DND-41 (cell line): ENCODE results near the gene RIBC1.
A peak's percentile ranks its signal among the peaks of the same experiment; 100 is the strongest.
"Not testable (repeated sequence)": the region's sequence is repeated elsewhere in the genome, so short reads cannot be mapped to it uniquely, and the experiment has no call there.

Experiments
- ATAC-seq: fragments of 200-7000 bp; cut with Tn5 transposase; 3 replicates; pipeline ENCODE4 v1.9.1; 2021; ENCODE audit warnings: low read depth; ENCODE audit not compliant: insufficient read depth
- DNase-seq: peaks from one replicate; pipeline ENCODE4 v3.0.0-alpha.2; 2020
- H2AFZ ChIP-seq: 2 replicates; pipeline ENCODE4 v1.6.0; 2012; ENCODE audit warnings: low read depth, low read length
- H3K27ac ChIP-seq: 2 replicates; pipeline ENCODE4 v1.5.1; 2012; ENCODE audit warnings: low read length, inconsistent platforms
- H3K27me3 ChIP-seq: fragments of 200-600 bp; sonication (generic); 2 replicates; pipeline ENCODE4 v1.6.0; 2012; ENCODE audit warnings: low read length, mild to moderate bottlenecking, inconsistent platforms; ENCODE audit not compliant: insufficient read depth, poor library complexity
- H3K36me3 ChIP-seq: 2 replicates; pipeline ENCODE4 v1.5.1; 2012; ENCODE audit warnings: low read length, inconsistent platforms; ENCODE audit not compliant: insufficient read depth
- H3K4me1 ChIP-seq: 2 replicates; pipeline ENCODE4 v1.5.1; 2012; ENCODE audit warnings: mild to moderate bottlenecking, low read length; ENCODE audit not compliant: insufficient read depth
- H3K4me2 ChIP-seq: 2 replicates; pipeline ENCODE4 v1.6.0; 2012; ENCODE audit warnings: mild to moderate bottlenecking, moderate library complexity, low read length, inconsistent platforms; ENCODE audit not compliant: insufficient read depth
- H3K4me3 ChIP-seq, 2 experiments: fragments of 200-600 bp in 1 of 2; shearing (Covaris generic) in 1 of 2; 2 replicates each; pipeline ENCODE4 v1.5.1; 2012 to 2016; ENCODE audit warnings: inconsistent platforms in 2 of 2, low read length in 2 of 2, mild to moderate bottlenecking in 2 of 2, low read depth in 1 of 2, moderate library complexity in 1 of 2
- H3K79me2 ChIP-seq: 2 replicates; pipeline ENCODE4 v1.6.0; 2012; ENCODE audit warnings: low read length, inconsistent platforms; ENCODE audit not compliant: insufficient read depth
- H3K9ac ChIP-seq: 2 replicates; pipeline ENCODE4 v1.6.0; 2012; ENCODE audit warnings: low read depth, mild to moderate bottlenecking, inconsistent platforms, low read length, moderate library complexity
- H3K9me3 ChIP-seq: 2 replicates; pipeline ENCODE4 v1.5.1; 2012; ENCODE audit warnings: low read length, moderate library complexity, mild to moderate bottlenecking, inconsistent platforms; ENCODE audit not compliant: insufficient read depth, severe bottlenecking
- H4K20me1 ChIP-seq: 2 replicates; pipeline ENCODE4 v1.6.0; 2012; ENCODE audit warnings: low read length; ENCODE audit not compliant: insufficient read depth
- CTCF ChIP-seq: IDR thresholded peaks from 2 replicates; pipeline ENCODE4 v1.5.1; 2012; ENCODE audit warnings: borderline replicate concordance, low read length, moderate library complexity, mild to moderate bottlenecking; ENCODE audit not compliant: poor library complexity, severe bottlenecking; ENCODE audit errors: extremely low read depth
- EZH2 ChIP-seq: IDR thresholded peaks from 3 replicates; pipeline ENCODE4 v1.6.1; 2012; ENCODE audit warnings: borderline replicate concordance, low read depth, mild to moderate bottlenecking, moderate library complexity, low read length, inconsistent platforms; ENCODE audit not compliant: severe bottlenecking

RIBC1 gene

GRCh38 chrX:53398216-53398615, 24.5 kb upstream of the RIBC1 start:
- Histone ChIP-seq H3K79me2 (no peaks in the 10 kb centered on the region), H3K4me3 (no peak overlapping the region), H3K9me3 (no peaks in the 10 kb centered on the region), H3K9ac (no peak overlapping the region), H2AFZ (no peak overlapping the region), H3K4me1 (no peaks in the 10 kb centered on the region), H3K4me2 (no peak overlapping the region), H4K20me1 (no peaks in the 10 kb centered on the region), H3K27me3 (no peaks in the 10 kb centered on the region), H3K36me3 (peaks cover 78% of the 10 kb centered on the region), H3K27ac (no peak overlapping the region)
- TF ChIP-seq EZH2: no peak
- TF ChIP-seq CTCF: no peak
- no peak for ATAC-seq
- no peak for DNase-seq

- ATAC-seq: no peak
- Histone ChIP-seq H3K27ac (no peak overlapping the region), H3K36me3 (peaks cover 89% of the 10 kb centered on the region), H3K9ac (no peak overlapping the region), H4K20me1 (no peaks in the 10 kb centered on the region), H3K4me2 (no peak overlapping the region), H2AFZ (no peak overlapping the region), H3K4me1 (no peaks in the 10 kb centered on the region), H3K4me3 (no peak overlapping the region), H3K27me3 (no peaks in the 10 kb centered on the region), H3K79me2 (no peaks in the 10 kb centered on the region), H3K9me3 (no peaks in the 10 kb centered on the region)
- TF ChIP-seq EZH2 (no peak), CTCF (no peak)
- no peak for DNase-seq
Observed at GRCh38 chrX:53403535-53403934, 19.1 kb upstream of the RIBC1 start.

- H3K36me3 ChIP-seq: peaks cover 73% of the 10 kb centered on the region
- H4K20me1 ChIP-seq: peaks cover 33% of the 10 kb centered on the region
- H3K27me3 ChIP-seq: no peaks in the 10 kb centered on the region
- peaks cover 40% of the 10 kb centered on the region for H3K79me2 ChIP-seq
- no peak overlapping the region for H2AFZ ChIP-seq
- ATAC-seq (no peak), DNase-seq (no peak)
- H3K4me1 ChIP-seq: no peaks in the 10 kb centered on the region; the same call in 1 of the 2 replicates
- no peak overlapping the region for H3K4me2 ChIP-seq
- H3K4me3 ChIP-seq: no peak overlapping the region
- H3K9ac ChIP-seq: no peak overlapping the region
- H3K27ac ChIP-seq: no peak overlapping the region
- TF ChIP-seq EZH2: no peak
- TF ChIP-seq CTCF: no peak
- no peaks in the 10 kb centered on the region for H3K9me3 ChIP-seq
Observed at GRCh38 chrX:53412446-53412845, 10.2 kb upstream of the RIBC1 start.

DNA sequence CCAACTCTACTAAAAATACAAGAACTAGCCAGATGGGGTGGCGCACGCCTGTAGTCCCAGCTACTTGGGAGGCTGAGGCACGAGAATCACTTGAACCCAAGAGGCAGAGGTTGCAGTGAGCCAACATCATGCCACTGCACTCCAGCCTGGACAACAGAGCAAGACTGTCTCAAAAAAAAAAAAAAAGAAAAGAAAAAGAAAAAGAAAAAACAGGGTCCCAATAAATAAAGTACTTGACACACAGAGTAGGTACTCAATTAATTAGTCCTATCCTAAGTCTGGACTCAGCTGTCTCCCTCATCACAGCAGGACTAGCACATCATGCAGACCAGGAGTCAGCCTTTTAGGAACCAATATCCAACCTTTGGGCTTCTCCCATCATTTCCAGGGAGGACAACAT, 2.3 kb upstream of the RIBC1 start:
- peaks cover 66% of the 10 kb centered on the region for H3K79me2 ChIP-seq
- H3K27me3 ChIP-seq, DNase-seq, H3K9me3 ChIP-seq, H3K27ac ChIP-seq, H2AFZ ChIP-seq, ATAC-seq: not testable (repeated sequence)
- H3K36me3 ChIP-seq: peaks cover 18% of the 10 kb centered on the region
- peak overlapping the region; percentile 9 to 68; a peak in 2 of 4 replicates for H3K4me3 ChIP-seq
- H3K4me2 ChIP-seq: peak overlapping the region; percentile 94
- peak overlapping the region; percentile 92 for H3K9ac ChIP-seq
- H4K20me1 ChIP-seq: peaks cover 43% of the 10 kb centered on the region
- H3K4me1 ChIP-seq: peaks cover 32% of the 10 kb centered on the region
